K562 (cell line): ENCODE data around the gene UBE2J2. TPM values are rescaled to one million over a fixed set of nuclear protein-coding genes. Genes with fewer than 3 reads are reported as not detected.

Source experiments
- ARID1B ChIP-seq: fragments of 450-650 bp; IDR thresholded peaks from 2 replicates; pipeline ENCODE4 v1.6.1; 2016; ENCODE audit warnings: antibody characterized with exemption, mild to moderate bottlenecking, inconsistent platforms
- ARID3A ChIP-seq: IDR thresholded peaks from 2 replicates; pipeline ENCODE4 v1.6.1; 2012; ENCODE audit warnings: low read depth, low read length, improper control_type of control experiment, borderline replicate concordance
- C11orf30 ChIP-seq: fragments of 450-650 bp; IDR thresholded peaks from 2 replicates; pipeline ENCODE4 v1.6.1; 2016; ENCODE audit warnings: low read depth, mild to moderate bottlenecking
- CC2D1A ChIP-seq: fragments of 450-650 bp; IDR thresholded peaks from 2 replicates; pipeline ENCODE4 v1.6.1; 2017; ENCODE audit warnings: mild to moderate bottlenecking
- DEAF1 ChIP-seq: fragments of 450-650 bp; formaldehyde crosslinking; IDR thresholded peaks from 2 replicates; pipeline ENCODE4 v1.4.0; 2020; ENCODE audit warnings: mild to moderate bottlenecking, moderate library complexity
- DMBX1 ChIP-seq: fragments of 250-450 bp; sonication (Bioruptor Pico); IDR thresholded peaks from 2 replicates; pipeline ENCODE4 v1.8.0; 2022; ENCODE audit warnings: inconsistent platforms, mild to moderate bottlenecking, moderate library complexity, borderline replicate concordance
- HMGXB4 ChIP-seq: sonication (generic); formaldehyde crosslinking; IDR thresholded peaks from 2 replicates; pipeline ENCODE4 v1.8.1; 2023; ENCODE audit warnings: mild to moderate bottlenecking, missing genetic modification reagents
- HSF4 ChIP-seq: fragments of 250-450 bp; sonication (Bioruptor Pico); IDR thresholded peaks from 2 replicates; pipeline ENCODE4 v2.1.2; 2022; ENCODE audit warnings: mild to moderate bottlenecking, moderate library complexity, borderline replicate concordance
- ILK ChIP-seq: fragments of 450-650 bp; IDR thresholded peaks from 2 replicates; pipeline ENCODE4 v1.6.1; 2016; ENCODE audit warnings: missing genetic modification characterization, low read depth, mild to moderate bottlenecking, missing compliant biosample characterization, moderate library complexity, borderline replicate concordance
- MLLT1 ChIP-seq, 2 experiments: fragments of 450-650 bp; IDR thresholded peaks; 2 replicates each; pipeline ENCODE4 v1.6.1; 2016
- NCOA6 ChIP-seq: fragments of 450-650 bp; IDR thresholded peaks from 2 replicates; pipeline ENCODE4 v1.6.1; 2017; ENCODE audit warnings: mild to moderate bottlenecking
- NFE2 ChIP-seq: IDR thresholded peaks from 2 replicates; pipeline ENCODE4 v1.6.1; 2014; ENCODE audit warnings: antibody characterized with exemption, low read depth
- NFXL1 ChIP-seq: fragments of 450-650 bp; formaldehyde crosslinking; IDR thresholded peaks from 2 replicates; pipeline ENCODE4 v1.4.0; 2021; ENCODE audit warnings: mild to moderate bottlenecking
- NR1H2 ChIP-seq: sonication (generic); formaldehyde crosslinking; IDR thresholded peaks from 2 replicates; pipeline ENCODE4 v1.4.0; 2020; ENCODE audit warnings: mild to moderate bottlenecking, missing genetic modification reagents
- POLR2G ChIP-seq: fragments of 200-400 bp; formaldehyde crosslinking; IDR thresholded peaks from 2 replicates; pipeline ENCODE4 v1.6.1; 2017; ENCODE audit warnings: low read depth, mild to moderate bottlenecking, antibody characterized with exemption, low read length, moderate library complexity
- RBM14 ChIP-seq: fragments of 200-400 bp; formaldehyde crosslinking; IDR thresholded peaks from 2 replicates; pipeline ENCODE4 v1.6.1; 2018; ENCODE audit warnings: low read depth, mild to moderate bottlenecking, low read length, moderate library complexity, borderline replicate concordance; ENCODE audit not compliant: insufficient read depth
- TAF1 ChIP-seq: IDR thresholded peaks from 2 replicates; pipeline ENCODE4 v1.6.1; 2011; ENCODE audit warnings: mild to moderate bottlenecking, low read length, moderate library complexity; ENCODE audit not compliant: insufficient read depth, control insufficient read depth, severe bottlenecking; ENCODE audit errors: extremely low read depth
- TBL1XR1 ChIP-seq, 2 experiments: IDR thresholded peaks; 2 replicates each; pipeline ENCODE4 v1.6.1; 2012; ENCODE audit warnings: improper control_type of control experiment in 2 of 2, low read length in 2 of 2, mild to moderate bottlenecking in 1 of 2
- TBP ChIP-seq: optimal IDR thresholded peaks from 2 replicates; pipeline ENCODE3; 2011; ENCODE audit warnings: low read depth, low read length, improper control_type of control experiment
- ZNF561 ChIP-seq: fragments of 450-650 bp; formaldehyde crosslinking; conservative IDR thresholded peaks from 2 replicates; pipeline ENCODE4 v1.4.0; 2020; ENCODE audit warnings: mild to moderate bottlenecking, moderate library complexity
- polyA plus RNA-seq, 8 experiments: library from polyadenylated mRNA; depleted of rRNA in 4 of 8; stranded (reverse) in 5 of 8; unstranded in 3 of 8; fragments of >200 nt; fragmentation: Nextera tagmentation in 2 of 8; fragmentation: Illumina TruSeq in 1 of 8; extraction: Ambion mirVana in 2 of 8; extraction: Trizol in 1 of 8; gene quantifications; 2 replicates each; pipeline versions ENCODE4 v1.2.1 to v1.2.3, GENCODE V29; 2011 to 2014; ENCODE audit warnings: inconsistent platforms in 1 of 8, missing spikeins in 1 of 8
- total RNA-seq, 7 experiments: library from RNA; depleted of rRNA in 6 of 7; stranded (reverse); fragments of >200 nt in 6 of 7; fragmentation: Illumina TruSeq in 2 of 7; extraction: Trizol in 2 of 7; gene quantifications; 2 replicates each; pipeline versions ENCODE4 v1.2.1 to v1.2.3, GENCODE V29; 2011 to 2021; ENCODE audit warnings: low replicate concordance in 1 of 7

Gene UBE2J2
- total and polyA plus RNA-seq, 9 of the 15 experiments (the other 6 are each of a cell fraction or from before 2014, with no cell fraction given): 0.93 to 112 (median 75.5) TPM

GRCh38 chr1:1222575-1223225 lies 51.0 kb downstream of the UBE2J2 start (continued):
- TF ChIP-seq HMGXB4 (CRISPR knock-in tag) (no peak), ARID1B (no peak), TAF1 (no peak), NCOA6 (no peak), CC2D1A (no peak), MLLT1 (IDR thresholded peaks at IDR 0.05) (0 out of 4 replicates have a peak, but pooled peaks of 1 of the 2 experiments have one; percentile 44), NFE2 (no peak), TBL1XR1 (IDR thresholded peaks at IDR 0.05; ENCODE audit: low read length in 2 of 2) (no peak), ARID3A (no peak), ILK (tag) (no peak), NR1H2 (CRISPR knock-in tag) (no peak), ZNF561 (no peak), NFXL1 (CRISPR knock-in tag) (no peak), TBP (no peak), HSF4 (no peak), C11orf30 (no peak), DEAF1 (CRISPR knock-in tag) (no peak), DMBX1 (CRISPR knock-in tag) (no peak), POLR2G (peak; percentile 47; the same call in 1 of the 2 replicates), RBM14 (no peak)
